GM12878 (cell line): Measurements from ENCODE around the gene CCDC9B.

Experiments used
- HDGF ChIP-seq: fragments of 450-650 bp; IDR thresholded peaks from 2 replicates; pipeline ENCODE4 v1.6.1; 2016; ENCODE audit warnings: antibody characterized with exemption
- POLR2AphosphoS5 ChIP-seq: IDR thresholded peaks from 2 replicates; pipeline ENCODE4 v1.6.1; 2011; ENCODE audit warnings: mild to moderate bottlenecking, low read length, inconsistent platforms
- ZZZ3 ChIP-seq: IDR thresholded peaks from 2 replicates; pipeline ENCODE4 v1.6.1; 2011; ENCODE audit warnings: low read depth; ENCODE audit not compliant: control insufficient read depth, insufficient read length

GRCh38 chr15:40310001-40310959 is 30.5 kb downstream of the CCDC9B start:
- TF ChIP-seq ZZZ3 (no peak), HDGF (no peak), POLR2AphosphoS5 (no peak)
